Activated CD4-positive, alpha-beta T cell treated with anti-CD3 and anti-CD28 coated beads for 36 hours (primary cell): ENCODE data around the gene UQCRC2. TPM values are rescaled to one million over a fixed set of nuclear protein-coding genes. Genes with fewer than 3 reads are reported as not detected.
A peak's percentile ranks its signal among the peaks of the same experiment; 100 is the strongest.
"Not testable (repeated sequence)": the region's sequence is repeated elsewhere in the genome, so short reads cannot be mapped to it uniquely, and the experiment has no call there.

Experiments used
- ATAC-seq: fragments of 200-7000 bp; cut with Tn5 transposase; one replicate; pipeline ENCODE4 v1.10.0; 2021; ENCODE audit warnings: mild to moderate bottlenecking, moderate library complexity
- CTCF ChIA-PET: fragments of 350-600 bp; sonication (Branson Sonifier 250); formaldehyde crosslinking; loops from one replicate; lab custom pipeline; 2021; ENCODE audit warnings: antibody characterized with exemption; lab: Charles Lee
- POLR2A ChIA-PET: fragments of 350-600 bp; sonication (Branson Sonifier 250); formaldehyde crosslinking; loops from one replicate; lab custom pipeline; 2021; ENCODE audit warnings: antibody characterized with exemption, inconsistent platforms; lab: Charles Lee
- DNase-seq: peaks from one replicate; pipeline ENCODE4 v3.0.0-alpha.2; 2020
- H3K27ac Mint-ChIP-seq: one replicate; pipeline ENCODE4 v1.8.0; 2021; ENCODE audit warnings: mixed read lengths
- H3K27me3 Mint-ChIP-seq: one replicate; pipeline ENCODE4 v1.8.0; 2021; ENCODE audit warnings: mixed read lengths
- H3K36me3 Mint-ChIP-seq: one replicate; pipeline ENCODE4 v1.8.0; 2021; ENCODE audit warnings: low read depth, mixed read lengths
- H3K4me1 Mint-ChIP-seq: one replicate; pipeline ENCODE4 v1.8.0; 2021; ENCODE audit warnings: mixed read lengths
- H3K4me3 Mint-ChIP-seq: one replicate; pipeline ENCODE4 v1.8.0; 2021; ENCODE audit warnings: mild to moderate bottlenecking, moderate library complexity, mixed read lengths
- H3K9me3 Mint-ChIP-seq: one replicate; pipeline ENCODE4 v1.8.0; 2021; ENCODE audit warnings: low read depth, mixed read lengths
- intact Hi-C, 2 experiments: fragments of 100-400 bp; cut with DNase I in 1 of 2; cut with micrococcal nuclease in 1 of 2; formaldehyde crosslinking; loops; one replicate each; pipeline versions ENCODE4 v1.14.2 to v1.15.1; 2022 to 2024; cut with DNase I, micrococcal nuclease
- total RNA-seq, 2 experiments: library from RNA; stranded (reverse); gene quantifications; one replicate each; pipeline ENCODE4 v1.2.3, GENCODE V29; 2021

UQCRC2 gene
- total RNA-seq, 2 experiments from 2014 or later = 321 to 367 TPM

DNA sequence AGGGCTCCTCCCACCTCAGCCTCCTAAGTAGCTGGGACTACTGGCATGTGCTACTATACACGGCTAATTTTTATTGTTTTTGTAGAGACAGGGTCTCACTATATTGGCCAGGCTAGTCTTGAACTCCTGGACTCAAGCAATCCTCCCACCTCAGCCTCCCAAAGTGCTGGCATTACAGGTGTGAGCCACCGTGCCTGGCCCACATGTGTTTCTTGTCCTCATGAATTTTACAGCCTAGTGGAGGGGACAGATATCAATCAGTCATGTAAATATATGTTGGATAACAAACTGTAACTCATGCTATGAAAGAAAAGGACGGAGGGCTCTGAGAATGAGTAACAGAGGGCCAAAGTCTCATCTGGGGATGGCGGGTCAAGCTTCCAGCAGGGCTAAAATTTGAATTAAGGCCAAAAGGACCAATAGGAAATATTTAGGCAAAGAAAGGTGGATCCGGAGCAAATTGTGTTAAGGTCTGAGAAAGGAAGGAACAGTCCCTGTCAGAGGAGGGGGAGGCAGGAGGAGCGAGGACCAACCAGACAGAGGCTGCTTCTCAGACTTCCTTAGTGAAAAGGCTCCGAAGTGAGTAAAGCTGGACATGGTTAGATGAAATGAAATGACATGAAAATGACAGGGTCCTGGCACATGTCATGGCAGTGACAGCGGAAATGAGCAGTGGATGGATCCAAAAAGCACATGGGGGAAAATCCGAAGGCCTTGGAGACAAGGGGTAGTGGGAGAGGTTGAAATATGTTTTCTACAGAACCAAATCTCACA is 43.9 kb downstream of the UQCRC2 start:
- DNase-seq (no peak), ATAC-seq (no peak)
- Mint-ChIP-seq H3K4me1 (peaks cover 6% of the 10 kb centered on the region), H3K36me3 (no peaks in the 10 kb centered on the region), H3K9me3 (no peaks in the 10 kb centered on the region), H3K27ac (no peak overlapping the region), H3K27me3 (no peaks in the 10 kb centered on the region), H3K4me3 (no peak overlapping the region)
- intact Hi-C loops = no loop called here
- ChIA-PET CTCF (interaction anchor here (6.3 to 16.9 kb wide), 2 partner anchors 81 to 191 kb away, joined by 64 to 326 read pairs; no protein-coding TSS in a partner anchor), POLR2A (no interaction called here)

DNA sequence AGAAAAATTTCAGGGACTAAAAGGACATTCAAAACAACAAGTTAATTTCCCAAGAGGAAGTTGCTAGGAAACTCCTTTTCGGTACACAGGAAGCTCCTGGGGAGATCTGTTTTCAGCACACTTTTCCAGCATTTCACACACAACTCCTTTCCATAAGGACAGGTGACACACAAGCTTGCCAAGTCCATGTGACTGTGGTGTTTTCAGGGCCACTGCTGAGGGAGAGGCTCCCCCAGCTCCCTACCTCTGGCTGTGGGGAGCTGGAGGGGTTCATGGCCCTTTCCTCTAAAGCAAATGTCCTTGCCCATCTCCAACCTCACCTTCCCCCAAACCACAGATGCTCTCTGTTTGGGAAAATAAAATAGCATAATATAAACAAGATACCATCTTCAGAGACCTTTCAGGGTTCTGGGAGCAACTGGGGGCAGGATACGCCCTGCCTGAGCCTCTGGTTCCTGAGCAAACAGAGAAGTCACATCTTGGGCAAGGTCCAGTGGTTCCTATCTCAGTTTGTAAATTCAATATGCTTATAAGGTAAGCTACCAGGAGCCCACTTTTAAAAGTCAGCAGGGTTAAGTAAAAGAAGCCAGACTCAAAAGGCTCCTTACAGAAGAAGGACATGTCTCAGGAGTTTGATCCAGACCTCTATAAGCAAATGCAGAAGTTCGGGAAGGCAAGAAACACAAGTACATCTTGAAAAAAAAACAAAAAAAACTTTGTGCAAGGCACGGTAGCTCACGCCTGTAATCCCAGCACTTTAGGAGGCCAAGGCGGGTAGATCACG is 44.7 kb downstream of the UQCRC2 start:
- H3K4me1 Mint-ChIP-seq = peaks cover 6% of the 10 kb centered on the region
- POLR2A ChIA-PET = no interaction called here
- intact Hi-C loops = no loop called here
- DNase-seq = no peak
- no peaks in the 10 kb centered on the region for H3K27me3 Mint-ChIP-seq
- H3K4me3 Mint-ChIP-seq = no peak overlapping the region
- no peak overlapping the region for H3K27ac Mint-ChIP-seq
- CTCF ChIA-PET = interaction anchor here (0.9 to 16.9 kb wide), 6 partner anchors 76 to 190 kb away, joined by 3 to 326 read pairs (median 6); no protein-coding TSS in a partner anchor
- no peaks in the 10 kb centered on the region for H3K36me3 Mint-ChIP-seq
- H3K9me3 Mint-ChIP-seq = no peaks in the 10 kb centered on the region
- ATAC-seq = no peak

DNA sequence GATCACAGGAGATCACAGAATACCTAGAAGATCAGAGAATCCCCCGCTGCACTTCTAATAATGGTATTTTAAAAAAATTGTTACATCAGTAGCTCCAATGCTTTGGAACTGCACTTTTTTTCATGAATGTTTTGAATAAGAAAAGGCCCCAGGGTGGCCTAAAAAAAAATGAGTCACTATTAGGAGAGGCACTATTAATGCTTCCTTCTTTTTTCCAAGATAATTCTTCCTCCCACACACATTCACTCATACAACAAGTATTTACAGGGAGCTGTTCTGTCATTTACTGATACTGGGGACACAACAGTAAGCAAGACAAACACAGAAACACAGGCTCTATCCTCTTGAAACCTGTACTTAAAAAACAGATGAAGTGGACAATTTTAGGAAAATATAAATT is 48.4 kb downstream of the UQCRC2 start:
- Mint-ChIP-seq H3K27me3 (no peaks in the 10 kb centered on the region), H3K36me3 (no peaks in the 10 kb centered on the region), H3K4me3 (no peak overlapping the region), H3K27ac (no peak overlapping the region), H3K4me1 (peaks cover 7% of the 10 kb centered on the region), H3K9me3 (no peaks in the 10 kb centered on the region)
- intact Hi-C loops = loop anchor here (1.0 to 2.0 kb wide), 5 partner anchors 76 to 295 kb away; partner anchors contain the start of gene POLR3E (in 2 of the 2)
- DNase-seq = no peak
- no peak for ATAC-seq
- POLR2A ChIA-PET = no interaction called here
- CTCF ChIA-PET = interaction anchor here (0.6 to 16.9 kb wide), 22 partner anchors 8 to 372 kb away, joined by 3 to 326 read pairs (median 5); no protein-coding TSS in a partner anchor

DNA sequence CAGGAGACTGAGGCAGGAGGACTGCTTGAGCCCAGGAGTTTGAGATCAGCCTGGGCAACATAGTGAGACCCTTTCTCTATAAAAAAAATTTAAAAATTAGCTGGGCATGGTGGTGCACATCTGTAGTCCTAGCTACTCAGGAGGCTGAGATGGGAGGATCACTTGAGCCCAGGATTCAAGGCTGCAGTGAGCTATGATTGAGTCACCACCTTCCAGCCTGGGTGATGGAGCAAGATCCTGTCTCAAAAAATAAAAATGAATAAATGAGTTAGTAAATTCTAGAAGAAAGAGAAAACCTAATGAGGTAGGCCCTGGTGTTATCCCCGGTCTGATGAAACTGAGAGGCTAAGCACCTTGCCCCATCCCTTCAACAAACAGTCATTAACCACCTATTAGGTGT is 48.9 kb downstream of the UQCRC2 start:
- POLR2A ChIA-PET, DNase-seq, H3K27ac Mint-ChIP-seq, ATAC-seq, H3K4me3 Mint-ChIP-seq, H3K27me3 Mint-ChIP-seq, H3K9me3 Mint-ChIP-seq, intact Hi-C loops, H3K36me3 Mint-ChIP-seq: not testable (repeated sequence)
- CTCF ChIA-PET = interaction anchor here (0.6 to 16.9 kb wide), 21 partner anchors 8 to 373 kb away, joined by 3 to 326 read pairs (median 5); no protein-coding TSS in a partner anchor
- H3K4me1 Mint-ChIP-seq = peaks cover 12% of the 10 kb centered on the region

DNA sequence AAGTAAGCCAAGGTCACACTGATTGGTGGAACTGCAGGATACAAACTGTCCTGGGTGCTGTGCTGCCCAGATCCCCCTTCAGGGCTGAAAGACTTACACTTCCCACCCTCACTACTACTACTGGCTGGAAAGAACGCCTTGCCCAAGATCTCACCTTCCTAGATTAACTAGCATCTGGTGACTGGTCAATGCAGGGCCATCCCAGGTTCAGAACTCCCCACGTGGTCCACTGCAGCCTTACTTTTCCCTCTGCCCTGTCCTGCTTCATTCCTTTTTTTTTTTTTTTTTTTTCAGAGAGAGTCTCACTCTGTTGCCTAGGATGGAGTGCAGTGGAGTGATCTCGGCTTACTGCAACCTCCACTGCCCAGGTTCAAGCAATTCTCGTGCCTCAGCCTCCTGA is 50.0 kb downstream of the UQCRC2 start:
- H3K36me3 Mint-ChIP-seq = no peaks in the 10 kb centered on the region
- no peak overlapping the region for H3K27ac Mint-ChIP-seq
- H3K9me3 Mint-ChIP-seq = no peaks in the 10 kb centered on the region
- DNase-seq = no peak
- no peaks in the 10 kb centered on the region for H3K27me3 Mint-ChIP-seq
- no peak overlapping the region for H3K4me3 Mint-ChIP-seq
- intact Hi-C loops = no loop called here
- ATAC-seq = no peak
- CTCF ChIA-PET = interaction anchor here (3.7 to 16.9 kb wide), 2 partner anchors 75 to 185 kb away, joined by 16 to 326 read pairs; no protein-coding TSS in a partner anchor
- POLR2A ChIA-PET = no interaction called here
- H3K4me1 Mint-ChIP-seq = peaks cover 16% of the 10 kb centered on the region

DNA sequence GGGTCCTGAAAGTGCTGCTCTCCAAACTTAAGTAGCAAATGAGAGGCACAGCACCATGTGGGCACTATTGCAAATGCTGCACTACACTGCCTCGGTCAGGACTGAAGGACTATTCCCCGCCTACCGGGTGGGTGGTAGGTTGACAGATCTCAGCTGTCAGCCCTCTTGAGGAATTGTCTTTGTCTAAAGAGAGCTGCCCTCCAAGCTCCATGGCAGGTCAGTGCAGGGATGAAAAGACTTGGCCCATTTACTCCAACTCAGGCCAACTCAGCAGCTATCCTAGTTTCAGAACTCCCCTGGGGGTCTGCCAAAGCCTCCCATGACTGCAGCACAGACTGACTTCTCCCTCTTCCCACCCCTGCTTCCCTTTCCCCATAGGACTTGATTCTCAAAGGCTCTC is 51.2 kb downstream of the UQCRC2 start:
- ChIA-PET POLR2A (no interaction called here), CTCF (interaction anchor here (0.6 to 16.9 kb wide), 4 partner anchors 13 to 184 kb away, joined by 3 to 326 read pairs (median 10); no protein-coding TSS in a partner anchor)
- ATAC-seq (no peak), DNase-seq (no peak)
- Mint-ChIP-seq H3K9me3 (no peaks in the 10 kb centered on the region), H3K4me3 (no peak overlapping the region), H3K27ac (no peak overlapping the region), H3K4me1 (peaks cover 20% of the 10 kb centered on the region), H3K36me3 (no peaks in the 10 kb centered on the region), H3K27me3 (no peaks in the 10 kb centered on the region)
- intact Hi-C loops = no loop called here

DNA sequence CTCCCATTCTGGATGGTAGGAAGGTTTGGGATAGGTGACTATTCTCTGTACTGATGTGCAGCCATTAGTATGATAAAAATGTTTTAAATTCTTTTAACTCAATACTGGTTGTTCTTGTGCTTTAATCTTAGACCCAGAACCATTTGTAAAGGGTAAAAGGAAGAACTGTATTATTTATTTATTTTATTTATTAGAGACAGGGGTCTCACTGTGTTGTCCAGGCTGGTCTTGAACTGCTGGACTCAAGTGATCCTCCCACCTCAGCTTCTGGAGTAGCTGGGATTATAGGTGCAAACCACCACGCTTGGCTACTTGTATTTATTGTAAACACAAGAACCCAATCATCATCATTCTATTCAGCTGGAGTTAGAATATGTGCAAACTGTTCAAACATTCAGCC is 52.6 kb downstream of the UQCRC2 start:
- H3K4me3 Mint-ChIP-seq = no peak overlapping the region
- H3K27me3 Mint-ChIP-seq = no peaks in the 10 kb centered on the region
- peaks cover 30% of the 10 kb centered on the region for H3K4me1 Mint-ChIP-seq
- ChIA-PET POLR2A (interaction anchor here (0.6 kb wide), 1 partner anchor 18 kb away, joined by 4 read pairs; no protein-coding TSS in a partner anchor), CTCF (interaction anchor here (1.1 to 16.9 kb wide), 6 partner anchors 55 to 212 kb away, joined by 3 to 326 read pairs (median 4); no protein-coding TSS in a partner anchor)
- H3K36me3 Mint-ChIP-seq = peaks cover 5% of the 10 kb centered on the region
- DNase-seq (no peak), ATAC-seq (no peak)
- intact Hi-C loops = no loop called here
- no peaks in the 10 kb centered on the region for H3K9me3 Mint-ChIP-seq
- no peak overlapping the region for H3K27ac Mint-ChIP-seq

DNA sequence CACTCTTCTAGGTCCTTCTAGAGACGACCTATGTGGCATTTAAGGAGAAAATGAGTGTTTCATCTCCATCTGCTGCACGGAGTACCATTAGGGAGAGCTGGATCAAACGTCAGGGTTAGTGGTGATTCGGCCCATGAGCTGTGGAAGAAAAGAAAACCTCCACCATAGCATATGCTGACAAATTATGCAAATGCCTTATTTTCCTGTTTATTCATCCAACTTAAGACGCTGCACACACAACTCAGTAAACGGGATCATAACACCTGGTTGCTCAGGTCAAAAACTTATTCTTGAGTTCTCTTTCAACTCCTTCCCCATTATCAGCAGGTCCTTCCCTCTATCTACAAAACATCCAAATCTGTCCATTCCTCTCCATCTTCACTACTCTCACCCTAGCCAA is 53.5 kb downstream of the UQCRC2 start:
- peaks cover 5% of the 10 kb centered on the region for H3K36me3 Mint-ChIP-seq
- ChIA-PET CTCF (interaction anchor here (1.1 to 16.9 kb wide), 4 partner anchors 56 to 182 kb away, joined by 4 to 326 read pairs (median 10); no protein-coding TSS in a partner anchor), POLR2A (no interaction called here)
- DNase-seq (no peak), ATAC-seq (no peak)
- H3K4me3 Mint-ChIP-seq = peak overlapping the region; percentile 79
- peaks cover 34% of the 10 kb centered on the region for H3K4me1 Mint-ChIP-seq
- intact Hi-C loops = no loop called here
- H3K27ac Mint-ChIP-seq = peak overlapping the region; percentile 79
- no peaks in the 10 kb centered on the region for H3K27me3 Mint-ChIP-seq
- no peaks in the 10 kb centered on the region for H3K9me3 Mint-ChIP-seq

DNA sequence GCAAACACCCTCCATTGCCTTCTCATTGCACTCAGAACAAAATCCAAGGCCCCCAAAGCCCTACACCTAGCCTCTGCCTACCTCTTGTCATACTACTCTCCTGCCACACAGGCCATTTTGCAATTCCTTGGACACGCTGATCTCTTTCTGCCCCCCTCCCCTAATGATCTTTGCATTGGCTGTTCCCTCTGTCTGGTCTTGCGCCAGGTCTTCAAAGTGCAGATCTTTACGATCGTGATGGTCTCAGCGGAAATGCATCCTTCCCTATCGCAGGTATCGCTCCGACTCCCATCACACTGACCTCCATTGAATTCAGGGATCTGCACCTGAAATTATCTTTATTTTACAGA is 54.0 kb downstream of the UQCRC2 start:
- no peaks in the 10 kb centered on the region for H3K9me3 Mint-ChIP-seq
- ChIA-PET CTCF (interaction anchor here (0.6 to 16.9 kb wide), 5 partner anchors 56 to 290 kb away, joined by 3 to 326 read pairs (median 4); no protein-coding TSS in a partner anchor), POLR2A (no interaction called here)
- DNase-seq (no peak), ATAC-seq (no peak)
- peaks cover 5% of the 10 kb centered on the region for H3K36me3 Mint-ChIP-seq
- peaks cover 38% of the 10 kb centered on the region for H3K4me1 Mint-ChIP-seq
- H3K4me3 Mint-ChIP-seq = peak overlapping the region; percentile 79
- H3K27me3 Mint-ChIP-seq = no peaks in the 10 kb centered on the region
- peak overlapping the region; percentile 79 for H3K27ac Mint-ChIP-seq
- intact Hi-C loops = no loop called here

DNA sequence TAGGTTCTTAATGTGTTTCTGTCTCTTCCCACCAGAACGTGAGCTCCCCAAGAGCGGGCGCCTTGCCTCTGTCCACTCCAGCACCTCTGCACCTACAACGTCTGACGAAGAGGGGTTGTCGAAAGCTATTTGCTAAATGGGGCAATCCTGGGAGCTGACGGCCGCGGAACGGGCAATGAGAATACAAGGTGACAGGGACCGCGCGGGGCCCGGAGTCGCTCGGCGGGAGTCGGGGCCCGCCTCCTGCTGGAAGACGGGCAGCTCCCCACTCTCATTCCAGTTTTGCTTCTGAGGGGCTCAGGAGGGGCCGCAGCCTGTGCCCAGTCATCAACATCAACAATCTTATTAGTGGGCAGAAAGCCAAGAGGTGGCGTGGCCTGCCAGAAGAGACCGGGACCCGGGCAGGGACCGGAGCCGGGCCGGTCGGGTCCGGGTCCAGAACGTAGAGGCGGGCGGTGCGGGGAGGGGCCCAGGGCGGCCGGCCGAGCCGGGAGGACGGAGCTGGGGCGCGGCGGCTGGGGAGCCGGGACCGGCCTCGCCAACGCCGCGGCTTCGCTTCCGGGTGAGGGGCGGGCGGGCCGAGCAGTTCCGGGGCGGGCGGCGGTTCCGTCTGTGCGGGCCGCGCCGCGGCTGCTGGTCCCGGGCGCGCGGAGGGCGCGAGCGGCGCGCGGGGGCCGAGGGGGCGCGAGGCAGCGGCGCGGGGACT is 54.5 kb downstream of the UQCRC2 start, which contains the start of gene MOSMO:
Gene MOSMO (plus strand): TSS at position 603 of the 706 bp plus-strand sequence. CDS start 191 bp downstream, outside the sequence.
- ATAC-seq (peak; percentile 89), DNase-seq (peak; percentile 81)
- POLR2A ChIA-PET = no interaction called here
- peaks cover 5% of the 10 kb centered on the region for H3K36me3 Mint-ChIP-seq
- H3K27ac Mint-ChIP-seq = peak within 1 kb of the TSS; percentile 79
- no peaks in the 10 kb centered on the region for H3K9me3 Mint-ChIP-seq
- no peaks in the 10 kb centered on the region for H3K27me3 Mint-ChIP-seq
- CTCF ChIA-PET = interaction anchor here (0.5 to 16.9 kb wide), 6 partner anchors 63 to 289 kb away, joined by 3 to 326 read pairs (median 6); no protein-coding TSS in a partner anchor
- H3K4me3 Mint-ChIP-seq = peak within 1 kb of the TSS; percentile 84
- peaks cover 42% of the 10 kb centered on the region for H3K4me1 Mint-ChIP-seq
- intact Hi-C loops = loop anchor here (1.0 to 2.0 kb wide), 5 partner anchors 55 to 409 kb away; partner anchors contain the start of genes POLR3E (in 2 of the 2), METTL9 (in 1 of the 2) and UQCRC2 (in 1 of the 2)
